KOPT-K1 (cell line): Measurements from ENCODE around the gene THADA.

Experiments
- H3K27ac ChIP-seq: fragments of 200-600 bp; sonication (generic); 2 replicates; pipeline ENCODE4 v1.5.1; 2016; ENCODE audit warnings: antibody characterized with exemption, mild to moderate bottlenecking, low read depth, low read length; ENCODE audit not compliant: poor library complexity, severe bottlenecking
- H3K36me3 ChIP-seq: fragments of 200-600 bp; sonication (generic); 2 replicates; pipeline ENCODE4 v1.5.1; 2017; ENCODE audit warnings: antibody characterized with exemption, mild to moderate bottlenecking, low read length, moderate library complexity; ENCODE audit not compliant: insufficient read depth
- H3K9me3 ChIP-seq: fragments of 200-600 bp; sonication (generic); 2 replicates; pipeline ENCODE4 v1.5.1; 2017; ENCODE audit warnings: antibody characterized with exemption, low read length, mild to moderate bottlenecking; ENCODE audit not compliant: insufficient read depth, poor library complexity, severe bottlenecking

Gene THADA

GRCh38 chr2:43269706-43270105, 326.1 kb downstream of the THADA start:
- H3K27ac ChIP-seq, result no peak overlapping the region
- no peaks in the 10 kb centered on the region for H3K9me3 ChIP-seq
- peaks cover 8% of the 10 kb centered on the region; the same call in 1 of the 2 replicates for H3K36me3 ChIP-seq

- H3K36me3 ChIP-seq, result peaks cover 8% of the 10 kb centered on the region; the same call in 1 of the 2 replicates
- H3K9me3 ChIP-seq, result no peaks in the 10 kb centered on the region
- no peak overlapping the region for H3K27ac ChIP-seq
Measured at GRCh38 chr2:43269074-43269572, 326.7 kb downstream of the THADA start.

- peaks cover 3% of the 10 kb centered on the region; the same call in 1 of the 2 replicates for H3K36me3 ChIP-seq
- no peak overlapping the region for H3K27ac ChIP-seq
Measured at GRCh38 chr2:43268066-43268953, 327.5 kb downstream of the THADA start.

DNA sequence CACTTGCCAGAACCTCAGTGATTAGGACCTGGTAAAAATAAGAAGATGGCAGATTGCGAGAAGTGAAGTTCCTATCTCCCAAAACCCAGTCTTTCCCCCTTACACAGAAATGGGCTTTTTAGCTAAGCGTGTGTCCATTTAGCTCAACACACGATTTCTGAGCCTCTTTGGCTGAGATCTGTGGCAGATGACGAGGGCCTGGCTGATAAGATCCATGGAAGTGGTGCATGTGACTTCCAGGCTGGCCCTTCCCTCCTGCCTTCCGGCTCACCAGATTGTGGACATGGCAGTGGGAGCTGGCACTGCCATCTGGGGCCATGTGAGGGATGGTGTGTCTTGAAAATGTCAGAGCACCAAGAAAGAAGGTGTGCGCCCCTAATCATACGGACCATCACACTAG, 328.5 kb downstream of the THADA start:
- Histone ChIP-seq H3K27ac (no peak overlapping the region), H3K9me3 (no peaks in the 10 kb centered on the region), H3K36me3 (peaks cover 9% of the 10 kb centered on the region; the same call in 1 of the 2 replicates)

More at GRCh38 chr2:43268066-43268953, 327.5 kb downstream of the THADA start:
- H3K9me3 ChIP-seq, result no peaks in the 10 kb centered on the region

DNA sequence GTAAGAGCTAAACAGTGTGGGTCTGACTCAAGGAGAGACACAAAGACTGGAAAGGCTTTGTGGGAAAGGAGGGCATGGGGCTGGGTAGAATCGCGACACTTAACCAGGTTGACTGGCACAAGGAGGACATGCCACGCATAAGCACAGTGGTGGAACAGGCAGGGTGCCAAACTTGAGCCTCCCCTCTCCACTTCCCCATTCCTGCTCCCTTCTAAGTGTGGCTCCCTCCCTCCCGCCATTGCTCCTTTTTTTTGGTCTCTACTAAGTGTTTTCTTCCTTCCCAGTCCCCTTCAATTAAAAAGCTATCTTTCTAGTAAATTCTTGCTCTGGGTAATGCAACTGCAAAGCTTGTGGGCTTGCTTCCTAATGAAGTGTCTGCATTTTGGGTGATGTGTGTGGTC, 329.1 kb downstream of the THADA start:
- H3K27ac ChIP-seq, result no peak overlapping the region
- no peaks in the 10 kb centered on the region for H3K9me3 ChIP-seq
- H3K36me3 ChIP-seq, result peaks cover 9% of the 10 kb centered on the region; the same call in 1 of the 2 replicates

- peaks cover 5% of the 10 kb centered on the region; the same call in 1 of the 2 replicates for H3K36me3 ChIP-seq
- H3K27ac ChIP-seq, result no peak overlapping the region
- H3K9me3 ChIP-seq, result no peaks in the 10 kb centered on the region
Measured at GRCh38 chr2:43265421-43265820, 330.4 kb downstream of the THADA start.

- H3K9me3 ChIP-seq, result no peaks in the 10 kb centered on the region
- H3K36me3 ChIP-seq, result peaks cover 5% of the 10 kb centered on the region; the same call in 1 of the 2 replicates
- H3K27ac ChIP-seq, result no peak overlapping the region
Measured at GRCh38 chr2:43265001-43265400, 330.8 kb downstream of the THADA start.

DNA sequence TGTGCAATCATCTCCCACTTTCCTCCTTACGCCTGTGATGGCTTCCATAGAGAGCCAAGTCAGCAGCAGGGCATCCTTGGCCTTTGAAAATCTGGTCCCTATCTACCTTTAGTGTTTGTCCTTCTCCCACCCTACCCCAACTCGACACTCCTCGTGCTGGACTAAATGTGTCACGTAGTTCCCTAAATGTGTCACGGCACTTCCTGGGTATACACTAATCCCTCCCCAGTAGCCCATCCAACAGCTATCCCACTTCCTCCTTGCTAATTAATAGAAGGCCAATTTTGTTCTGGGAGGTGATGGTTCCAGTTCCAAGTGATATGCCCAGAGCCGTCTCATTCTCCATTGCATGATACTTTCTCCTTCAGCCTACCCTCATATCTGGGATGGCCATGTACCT, 332.9 kb downstream of the THADA start:
- H3K36me3 ChIP-seq, result peaks cover 5% of the 10 kb centered on the region; the same call in 1 of the 2 replicates
- H3K9me3 ChIP-seq, result no peaks in the 10 kb centered on the region
- H3K27ac ChIP-seq, result no peak overlapping the region

DNA sequence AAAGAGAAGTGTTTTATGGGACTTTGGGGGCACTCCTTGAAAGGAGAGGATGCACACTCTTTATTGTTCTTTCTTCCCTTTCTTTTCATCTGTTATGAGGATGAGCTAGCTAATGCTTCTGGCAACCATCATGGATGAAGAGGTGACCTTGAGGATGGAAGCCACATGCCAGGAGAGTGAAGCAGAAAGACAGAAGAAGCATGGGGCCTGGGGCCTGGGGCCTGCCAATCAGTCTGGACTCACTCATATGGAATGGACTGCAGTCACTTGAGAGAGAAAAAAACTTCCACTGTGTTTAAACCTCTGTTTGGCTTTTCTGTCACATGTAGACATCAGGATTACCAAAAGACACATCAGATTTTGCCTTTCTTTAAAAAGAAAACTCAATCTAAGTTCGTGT, 333.6 kb downstream of the THADA start:
- peaks cover 8% of the 10 kb centered on the region for H3K36me3 ChIP-seq
- no peak overlapping the region for H3K27ac ChIP-seq
- H3K9me3 ChIP-seq, result no peaks in the 10 kb centered on the region

DNA sequence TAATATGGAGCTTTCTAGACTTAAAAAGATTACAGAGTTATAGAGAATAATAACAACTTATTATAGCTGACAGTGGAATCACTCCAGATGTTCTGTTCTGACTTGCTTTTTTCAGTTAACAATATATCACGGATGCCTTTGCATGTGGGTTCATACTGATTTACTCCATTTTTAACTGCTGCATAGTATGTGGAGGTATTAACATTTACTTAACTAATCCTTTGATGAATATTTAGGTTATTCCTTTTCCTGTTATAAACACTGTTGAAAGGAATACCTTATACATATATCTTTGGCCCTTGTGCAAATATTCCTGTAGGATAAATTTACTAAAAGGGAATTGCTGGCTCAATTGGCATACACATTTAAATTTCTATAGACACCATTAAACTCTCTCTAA, 336.3 kb downstream of the THADA start:
- Histone ChIP-seq H3K36me3 (peaks cover 13% of the 10 kb centered on the region), H3K9me3 (no peaks in the 10 kb centered on the region), H3K27ac (no peak overlapping the region)

GRCh38 chr2:43258547-43259156, 337.2 kb downstream of the THADA start:
- Histone ChIP-seq H3K9me3 (no peaks in the 10 kb centered on the region), H3K36me3 (peaks cover 16% of the 10 kb centered on the region), H3K27ac (no peak overlapping the region)

DNA sequence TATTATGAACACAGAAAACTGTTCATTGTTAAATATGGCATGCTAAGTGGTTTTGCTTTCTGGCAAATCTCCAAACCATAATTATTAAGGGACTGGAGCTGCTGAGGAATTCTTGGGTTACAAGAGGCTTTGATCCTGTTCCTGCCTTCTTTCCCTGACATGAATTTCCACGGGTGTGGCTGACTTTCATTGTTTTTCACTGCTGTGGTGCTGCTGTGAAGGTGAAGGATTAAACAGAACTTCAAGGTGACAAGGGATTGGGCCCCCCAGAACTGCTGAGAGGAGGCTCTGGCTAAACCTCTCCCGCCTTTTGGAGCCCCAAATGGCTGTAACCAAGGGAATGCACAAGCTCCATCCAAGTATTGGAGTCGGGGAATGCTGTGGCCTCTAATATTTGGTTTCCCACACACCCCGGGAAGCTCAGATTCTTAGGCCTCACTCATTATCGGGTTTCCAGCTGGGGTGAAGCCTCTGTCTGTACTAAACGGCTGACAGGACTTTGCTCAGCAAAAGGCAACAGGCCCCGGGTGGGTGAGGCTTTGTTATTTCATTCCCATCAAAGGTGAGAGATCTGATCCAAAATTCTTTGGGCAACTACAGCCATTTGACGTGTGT, 340.4 kb downstream of the THADA start:
- Histone ChIP-seq H3K36me3 (peaks cover 11% of the 10 kb centered on the region), H3K9me3 (no peaks in the 10 kb centered on the region), H3K27ac (no peak overlapping the region)

GRCh38 chr2:43254331-43254730, 341.5 kb downstream of the THADA start:
- Histone ChIP-seq H3K36me3 (peaks cover 11% of the 10 kb centered on the region), H3K27ac (no peak overlapping the region), H3K9me3 (no peaks in the 10 kb centered on the region)

DNA sequence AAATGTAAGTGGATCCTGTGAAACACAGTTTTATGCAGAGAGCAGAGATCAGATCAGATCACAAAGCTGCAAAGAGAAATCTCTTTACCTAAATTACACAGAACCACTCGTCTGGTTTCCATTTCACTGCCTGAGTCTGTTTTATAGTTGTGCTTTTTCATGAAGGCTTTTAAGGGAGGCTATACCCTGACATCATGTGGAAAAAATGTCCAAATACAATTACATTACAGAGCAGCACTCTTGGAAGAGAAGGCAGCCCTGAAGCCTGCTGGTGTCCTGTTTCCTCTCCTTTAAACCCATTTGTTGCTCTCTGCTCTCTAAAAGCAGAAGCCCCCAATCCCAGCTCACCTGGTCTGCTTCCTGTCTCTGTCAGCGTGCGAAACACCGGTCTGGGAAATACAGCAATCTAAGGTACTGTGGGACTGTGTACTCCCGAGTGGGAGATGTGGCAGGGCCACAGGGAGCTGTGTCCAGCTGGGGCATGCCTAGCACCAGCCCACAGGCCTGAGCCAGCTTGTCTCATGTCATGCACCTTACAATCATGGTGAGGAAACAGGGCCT, 344.6 kb downstream of the THADA start:
- H3K36me3 ChIP-seq, result peaks cover 4% of the 10 kb centered on the region
- no peak overlapping the region for H3K27ac ChIP-seq
- no peaks in the 10 kb centered on the region for H3K9me3 ChIP-seq

DNA sequence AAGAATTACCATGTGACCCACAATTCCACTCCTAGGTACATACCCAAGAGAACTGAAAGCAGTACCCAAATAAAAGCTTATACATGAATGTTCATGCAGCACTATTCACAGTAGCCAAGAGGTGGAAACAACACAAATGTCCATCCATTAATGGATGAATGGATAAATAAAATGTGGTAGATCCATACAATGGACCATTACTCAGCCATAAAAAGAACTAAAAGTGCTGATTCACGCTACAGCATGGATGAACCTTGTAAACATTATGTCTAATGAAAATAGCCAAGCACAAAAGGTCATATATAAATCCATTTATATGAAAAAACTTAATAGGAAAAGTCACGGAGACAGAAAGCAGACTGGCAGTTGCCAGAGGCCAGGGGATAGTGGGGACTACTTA, 345.8 kb downstream of the THADA start:
- Histone ChIP-seq H3K36me3 (peaks cover 4% of the 10 kb centered on the region; the same call in 1 of the 2 replicates), H3K9me3 (no peaks in the 10 kb centered on the region), H3K27ac (no peak overlapping the region)
